AG20443 (cell line): ENCODE data around the gene PNMA1.

Experiments
- DNase-seq: peaks from one replicate; pipeline ENCODE4 v3.0.0; 2012; ENCODE audit warnings: low spot score, mixed read lengths

The PNMA1 gene

DNA sequence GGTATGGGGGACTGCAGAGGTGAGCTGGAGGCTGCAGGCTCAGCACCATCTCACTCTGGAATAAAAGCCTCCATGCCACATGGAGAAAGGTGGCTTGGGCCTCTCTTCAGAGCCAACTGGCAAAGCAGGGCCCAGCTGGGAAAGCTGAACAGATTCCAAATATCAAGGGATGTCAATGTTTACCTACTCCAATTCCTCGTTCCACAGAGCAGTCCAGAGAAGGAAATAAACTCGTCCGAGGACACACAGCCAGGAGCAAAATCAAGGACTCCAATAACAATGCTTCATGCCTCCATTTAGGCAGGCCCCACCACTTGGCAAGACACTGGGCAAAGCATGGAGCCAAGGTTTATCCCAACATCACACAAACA lies 36.3 kb upstream of the PNMA1 start:
- DNase-seq = no peak

DNA sequence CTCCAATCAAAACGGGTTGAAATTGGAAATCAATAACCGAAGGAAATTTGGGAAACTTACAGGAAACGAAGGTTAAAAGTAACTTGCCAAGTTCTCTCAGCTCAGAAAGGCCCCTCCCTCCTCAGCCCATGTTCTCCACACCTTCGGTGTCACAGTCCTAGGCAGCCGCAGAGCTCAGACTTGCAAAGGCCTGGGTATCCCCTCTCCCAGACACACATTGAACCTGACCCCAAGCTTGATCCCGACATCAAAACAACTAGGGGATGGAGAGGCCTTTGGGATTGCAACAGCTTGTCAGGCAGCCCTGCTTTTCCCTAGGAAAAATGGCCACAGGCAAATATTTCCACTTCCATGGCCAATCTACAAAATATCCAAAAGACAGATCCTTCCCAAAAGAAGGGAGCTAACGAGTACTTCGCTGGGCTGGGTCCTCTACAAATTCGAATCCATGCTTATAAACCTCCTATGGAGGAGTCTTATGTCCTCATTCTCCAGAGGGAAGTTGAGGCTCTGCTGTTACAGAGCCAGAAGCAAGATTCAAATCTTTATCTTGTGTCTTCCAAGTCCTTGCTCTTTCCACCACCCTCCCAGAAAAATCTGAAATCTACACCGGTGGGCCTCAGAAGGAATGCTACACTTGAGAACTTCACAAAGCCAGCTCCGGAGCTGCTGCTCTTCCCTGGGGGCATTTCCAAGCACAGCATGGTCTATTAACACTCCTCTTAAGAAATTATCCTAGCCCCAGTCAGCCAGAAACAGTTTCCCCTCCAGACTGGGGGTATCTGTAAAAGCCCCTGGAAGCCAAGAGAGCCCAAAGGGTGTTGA lies 35.7 kb upstream of the PNMA1 start:
- DNase-seq = no peak

DNA sequence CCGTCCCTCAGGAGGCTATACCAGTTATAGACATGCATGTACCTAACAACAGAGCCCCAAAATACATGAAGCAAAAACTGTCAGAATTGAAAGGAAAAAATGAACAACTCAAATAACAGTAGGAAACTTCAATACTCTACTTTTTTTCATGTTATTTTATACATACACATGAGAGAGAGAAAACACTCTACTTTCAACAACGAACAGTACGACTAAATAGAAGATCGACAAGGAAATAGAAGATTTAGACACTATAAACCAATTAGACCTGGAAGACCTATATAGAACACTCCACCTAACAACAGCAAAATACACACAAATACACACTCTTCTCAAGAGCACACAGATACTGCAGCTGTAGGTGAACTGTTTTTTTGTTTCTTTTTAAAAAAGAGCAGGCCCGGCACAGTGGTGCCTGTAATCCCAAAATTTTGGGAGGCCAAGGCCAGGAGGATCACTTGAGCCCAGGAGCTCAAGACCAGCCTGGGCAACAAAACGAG lies 34.7 kb upstream of the PNMA1 start:
- DNase-seq = no peak

DNA sequence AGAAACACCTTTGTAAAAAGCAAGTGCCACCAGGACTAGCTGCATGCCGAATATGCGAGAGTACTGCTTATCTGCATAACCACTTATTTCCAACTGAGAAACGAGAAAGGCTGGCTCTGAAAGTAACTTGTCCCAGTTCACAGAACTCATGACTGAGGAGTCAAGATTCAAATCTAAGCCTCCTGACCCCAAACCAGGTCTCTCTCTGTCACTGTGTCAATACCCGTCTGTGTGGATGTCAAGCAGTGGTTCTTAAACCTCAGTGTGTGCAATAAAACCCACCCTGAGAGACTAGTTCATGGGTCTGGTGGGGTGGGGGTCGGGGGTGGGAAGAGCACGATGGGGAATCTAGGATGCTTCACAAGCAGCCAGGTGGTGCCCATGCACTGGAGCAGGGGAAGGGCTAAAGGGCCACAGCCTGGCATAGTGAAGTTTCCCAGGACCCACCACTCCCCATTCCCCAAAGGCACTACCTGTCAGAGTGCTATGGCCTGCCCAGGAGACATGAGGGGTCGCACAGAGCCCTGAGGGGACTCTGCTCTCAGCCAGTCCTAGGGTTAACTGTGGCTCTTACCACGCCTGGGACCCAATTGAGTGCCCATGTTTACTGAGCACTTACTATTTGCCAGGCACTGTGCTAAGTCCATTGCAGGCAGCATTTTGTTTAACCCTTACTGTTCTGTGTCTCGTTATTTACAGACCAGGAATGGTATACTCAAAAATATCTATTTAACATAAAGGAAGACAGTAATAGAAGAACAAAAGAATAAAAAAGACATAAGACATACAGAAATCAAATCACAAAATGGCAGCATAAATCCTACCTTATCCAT lies 33.4 kb upstream of the PNMA1 start:
- no peak for DNase-seq

DNA sequence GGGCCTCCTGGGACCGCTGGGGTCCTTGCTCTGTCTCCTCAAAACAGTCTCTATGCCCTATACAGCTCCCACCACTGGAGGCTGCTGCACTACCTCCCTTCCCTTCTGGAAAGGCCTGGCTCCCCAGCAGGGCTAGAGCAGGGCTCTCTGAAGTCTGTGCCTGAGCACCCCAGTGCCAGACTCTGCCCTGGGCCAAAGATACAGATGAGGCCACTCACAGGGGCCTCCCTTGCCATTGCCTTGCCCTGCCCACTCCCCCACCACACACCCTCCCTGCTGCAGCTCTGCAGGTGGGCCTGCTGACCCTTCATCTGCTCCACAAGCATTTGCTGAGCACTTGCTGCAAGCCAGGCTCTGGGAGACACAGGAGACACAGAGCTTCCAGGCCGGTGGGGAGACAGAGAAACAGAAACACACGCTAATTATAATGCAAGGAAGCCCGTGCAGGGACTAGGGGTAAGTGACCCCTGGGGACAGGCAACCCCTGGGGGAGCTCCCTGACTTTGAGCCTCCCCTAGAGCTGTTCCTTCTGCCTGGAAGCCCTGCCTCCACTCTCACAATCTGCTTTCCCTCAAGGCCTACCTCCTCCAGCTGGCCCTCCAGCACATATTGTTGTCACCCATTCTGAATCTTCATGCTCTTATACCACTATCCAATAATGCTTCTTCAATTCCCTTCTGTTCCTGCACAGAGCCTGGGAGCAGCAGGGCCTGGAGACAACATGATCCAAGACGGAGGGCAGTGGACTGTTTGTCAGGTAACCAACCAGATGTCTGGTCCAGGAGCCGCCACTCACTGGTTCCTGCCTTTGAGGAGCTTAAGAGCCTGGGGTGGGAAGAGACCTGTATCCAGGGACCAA lies 32.6 kb upstream of the PNMA1 start:
- DNase-seq = no peak

DNA sequence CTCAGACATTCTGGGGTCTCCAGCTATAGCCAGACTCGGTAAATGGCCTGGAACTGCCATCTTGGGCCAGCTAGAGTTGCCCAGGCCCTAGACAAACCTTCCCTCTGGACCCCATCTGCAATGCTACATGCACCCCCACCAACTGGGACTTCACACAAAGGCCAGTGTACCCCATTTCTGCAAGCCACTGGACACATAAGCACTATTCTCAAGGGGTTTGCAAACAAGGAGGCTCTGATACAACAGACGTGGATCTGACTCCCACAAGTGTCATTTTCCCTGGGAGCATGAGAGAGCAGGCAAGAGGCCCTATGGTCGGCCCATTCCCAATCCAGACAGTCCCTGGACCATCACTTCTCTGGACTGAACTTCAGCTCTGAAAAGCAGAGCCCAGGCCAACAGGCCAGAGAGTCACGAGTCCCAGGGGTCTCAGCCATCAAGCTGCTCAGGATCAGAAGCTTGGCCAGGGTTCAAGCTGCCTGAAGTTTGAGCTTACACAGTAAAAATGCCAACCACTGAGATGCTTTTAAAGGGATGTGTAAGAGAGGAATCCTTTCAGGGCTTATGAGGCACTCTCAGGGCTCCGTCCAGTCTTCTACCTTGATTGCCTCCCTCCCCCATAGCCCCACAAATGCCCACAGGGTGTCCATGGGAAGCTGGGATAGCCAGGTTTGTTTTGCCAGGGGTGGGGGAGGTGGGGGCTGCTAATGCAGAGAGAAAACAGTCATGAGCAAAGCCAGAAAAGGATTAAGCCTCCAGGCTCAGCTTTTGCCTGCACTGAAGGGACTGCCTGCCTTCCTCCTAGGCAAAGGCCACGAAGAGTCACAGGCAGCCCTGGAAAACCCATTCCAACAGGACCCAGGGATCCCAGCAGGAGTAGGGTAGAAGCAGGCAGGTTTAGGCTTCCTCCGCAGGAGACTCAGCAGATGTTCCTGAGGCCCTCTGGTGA lies 31.7 kb upstream of the PNMA1 start:
- DNase-seq = no peak

DNA sequence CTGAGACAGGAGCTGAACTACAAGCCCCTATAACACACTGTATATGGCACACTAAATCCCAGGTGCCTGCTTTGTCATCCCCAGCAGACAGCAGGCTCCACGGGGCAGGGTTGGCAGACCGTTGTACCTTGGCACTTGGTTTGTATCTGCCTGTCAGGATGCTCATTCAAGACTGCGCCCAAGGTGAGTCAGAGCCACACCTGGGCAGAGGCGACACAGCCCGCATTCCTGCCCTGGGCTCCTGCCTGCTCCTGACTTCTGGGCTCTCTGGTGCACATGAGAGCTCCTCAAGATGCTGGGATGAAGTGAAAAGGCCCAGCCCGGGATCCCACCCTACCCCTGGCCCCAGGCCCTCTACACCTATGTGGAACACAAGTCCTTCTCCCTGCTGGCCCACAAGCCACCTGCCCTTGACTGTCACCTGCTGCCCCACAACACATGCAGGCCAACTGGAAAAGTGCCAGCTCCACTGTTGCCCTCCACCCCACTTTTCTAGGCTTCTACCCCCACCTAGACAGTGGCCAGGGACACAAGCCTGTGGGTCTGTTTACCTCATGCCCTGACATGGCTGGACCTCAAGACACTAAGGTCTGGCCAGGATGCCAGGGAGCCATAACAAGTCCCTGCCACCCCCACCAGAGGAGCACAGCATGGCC lies 30.8 kb upstream of the PNMA1 start:
- DNase-seq = no peak

DNA sequence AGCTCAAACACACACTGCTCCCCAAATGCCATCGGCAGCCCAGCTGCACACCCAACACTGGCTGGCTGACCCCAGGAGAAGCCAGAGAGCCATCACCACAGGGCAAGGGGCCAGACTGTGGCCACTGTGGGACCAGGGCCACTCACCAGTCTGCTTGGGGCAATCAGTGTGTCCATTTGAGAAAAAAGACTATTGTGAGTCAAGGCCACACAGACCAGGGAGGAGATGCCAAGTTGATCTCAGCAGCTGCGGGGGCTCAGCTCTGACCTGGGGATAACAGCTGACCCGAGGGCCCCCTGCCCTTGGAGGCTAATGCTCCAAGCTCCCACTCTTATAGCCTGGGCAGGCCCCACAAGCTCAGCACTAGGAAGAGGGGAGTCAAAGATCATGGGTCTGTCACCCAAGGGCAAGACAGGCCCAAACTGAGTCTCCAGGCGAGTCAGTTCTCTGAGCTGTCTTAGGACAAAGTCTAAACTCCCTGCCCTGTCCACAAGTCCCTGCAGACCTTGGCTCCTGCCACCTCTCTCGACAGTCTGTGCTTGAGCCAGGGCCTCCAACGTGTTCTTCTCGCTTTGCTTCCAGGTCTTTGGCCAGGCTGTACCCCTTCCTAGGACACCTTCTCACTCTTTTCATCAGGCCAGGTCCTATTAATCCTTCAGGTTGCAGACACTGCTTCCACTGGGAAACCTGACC lies 30.1 kb upstream of the PNMA1 start:
- DNase-seq = no peak

DNA sequence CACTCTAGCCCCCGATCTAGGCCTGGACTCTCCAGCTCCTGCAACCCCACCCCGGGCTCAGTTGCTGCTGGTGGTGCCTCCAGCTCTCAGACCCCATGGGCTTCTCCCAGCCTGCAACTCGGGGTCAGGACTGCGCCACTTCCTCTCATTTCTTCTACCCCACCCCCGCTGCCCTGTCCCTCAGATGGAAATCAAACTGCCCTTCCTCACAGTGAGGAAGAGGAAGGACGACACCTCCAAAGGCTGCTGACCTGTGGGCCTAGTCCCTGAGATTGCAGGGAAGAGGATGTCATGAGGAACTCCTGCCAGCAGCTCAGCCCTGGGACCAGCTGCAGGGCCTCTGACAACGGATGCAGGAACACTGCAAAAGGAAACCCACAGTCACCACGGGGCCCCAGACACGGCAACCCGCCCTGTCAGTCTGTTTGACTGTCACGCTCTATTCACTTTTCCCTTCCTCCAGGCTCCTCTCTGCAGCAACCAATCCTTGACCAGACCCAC lies 29.3 kb upstream of the PNMA1 start:
- no peak for DNase-seq

DNA sequence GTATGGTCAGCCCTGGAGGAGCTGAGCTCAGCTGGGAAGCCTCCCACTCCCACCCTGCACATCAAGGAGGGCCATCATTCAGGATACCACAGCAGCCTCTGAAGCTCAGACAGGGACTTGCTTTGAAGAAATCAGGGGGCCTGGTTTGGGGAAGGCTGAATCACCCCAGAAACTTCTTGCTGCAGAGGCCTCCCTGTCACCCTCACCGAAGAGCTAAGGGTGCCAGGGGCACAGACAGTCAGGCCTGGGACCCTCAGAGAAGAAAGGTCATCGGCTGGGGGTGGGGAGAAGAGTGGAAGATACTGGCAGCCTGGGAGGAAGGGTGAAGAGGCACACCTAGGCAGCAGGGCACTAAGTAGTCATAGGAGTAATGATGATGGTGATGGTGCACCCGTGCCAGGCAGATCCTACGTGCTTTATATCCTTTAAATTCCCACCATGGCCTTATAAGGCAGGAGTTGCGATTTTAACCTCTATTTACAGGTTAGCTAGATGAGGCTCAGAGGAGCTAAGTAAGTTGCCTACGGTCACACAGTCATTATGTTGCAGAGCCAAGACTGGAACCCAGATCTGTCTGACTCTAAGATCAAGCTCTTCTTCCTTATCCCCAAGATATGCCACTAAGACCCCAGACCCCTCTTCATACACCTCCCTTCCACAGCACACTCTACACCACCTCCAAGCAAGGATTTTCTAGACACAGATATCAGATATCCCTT lies 28.5 kb upstream of the PNMA1 start:
- DNase-seq = no peak

DNA sequence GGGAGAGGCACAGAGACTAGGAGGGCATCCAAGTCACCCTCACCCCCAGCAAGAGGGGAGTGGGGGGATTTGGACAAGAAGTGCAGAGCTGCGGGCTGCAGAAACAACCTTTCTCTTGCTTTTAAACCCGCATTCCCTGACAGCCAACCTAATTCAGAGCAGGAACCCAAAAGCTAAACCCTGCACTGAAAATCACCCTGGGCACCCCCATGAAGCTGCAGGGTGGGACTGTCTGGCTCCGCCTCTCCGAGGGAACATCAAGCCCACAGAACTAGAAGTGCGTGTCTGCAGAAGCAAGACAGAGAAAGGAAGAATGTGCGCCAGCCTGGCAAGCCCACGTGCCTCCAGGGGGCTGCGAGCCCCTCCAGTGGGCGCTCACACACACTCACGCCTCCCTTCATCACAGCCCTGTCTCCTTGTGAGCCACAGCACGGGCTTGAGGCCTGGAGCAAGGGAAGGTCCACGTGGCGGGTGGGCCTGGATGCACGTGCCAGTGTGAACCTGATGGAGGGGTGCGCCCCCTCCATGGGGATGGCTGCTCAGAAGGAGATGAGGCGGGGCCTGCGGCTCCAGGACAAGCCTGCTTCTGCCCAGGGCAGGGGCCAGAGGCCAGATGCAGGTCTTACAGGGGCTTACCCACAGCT lies 27.8 kb upstream of the PNMA1 start:
- no peak for DNase-seq

DNA sequence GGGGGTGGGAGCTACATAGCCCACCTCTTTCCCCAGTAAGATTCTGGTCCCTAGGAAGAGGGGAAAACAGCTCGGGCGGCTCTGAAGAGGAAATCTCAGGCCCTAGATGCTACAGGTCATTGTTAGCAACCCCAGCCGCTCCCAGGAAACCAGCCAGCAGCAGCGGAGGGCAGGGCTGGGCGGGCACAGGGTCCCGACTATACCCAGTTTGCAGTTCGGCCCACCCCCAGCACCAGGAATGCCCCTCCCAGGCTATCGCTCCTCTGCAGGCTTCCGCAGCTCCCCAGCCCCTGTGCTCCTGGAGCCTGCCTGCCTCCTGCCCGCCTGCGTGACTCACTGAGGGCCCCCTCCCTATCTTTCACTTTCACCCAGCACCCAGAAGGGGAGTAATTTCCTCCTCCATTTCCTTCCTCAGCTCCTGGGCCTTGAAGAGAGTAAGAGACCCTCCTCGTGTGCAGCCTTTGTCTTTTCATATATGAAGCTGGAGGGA lies 27.2 kb upstream of the PNMA1 start:
- peak; percentile 55 for DNase-seq

DNA sequence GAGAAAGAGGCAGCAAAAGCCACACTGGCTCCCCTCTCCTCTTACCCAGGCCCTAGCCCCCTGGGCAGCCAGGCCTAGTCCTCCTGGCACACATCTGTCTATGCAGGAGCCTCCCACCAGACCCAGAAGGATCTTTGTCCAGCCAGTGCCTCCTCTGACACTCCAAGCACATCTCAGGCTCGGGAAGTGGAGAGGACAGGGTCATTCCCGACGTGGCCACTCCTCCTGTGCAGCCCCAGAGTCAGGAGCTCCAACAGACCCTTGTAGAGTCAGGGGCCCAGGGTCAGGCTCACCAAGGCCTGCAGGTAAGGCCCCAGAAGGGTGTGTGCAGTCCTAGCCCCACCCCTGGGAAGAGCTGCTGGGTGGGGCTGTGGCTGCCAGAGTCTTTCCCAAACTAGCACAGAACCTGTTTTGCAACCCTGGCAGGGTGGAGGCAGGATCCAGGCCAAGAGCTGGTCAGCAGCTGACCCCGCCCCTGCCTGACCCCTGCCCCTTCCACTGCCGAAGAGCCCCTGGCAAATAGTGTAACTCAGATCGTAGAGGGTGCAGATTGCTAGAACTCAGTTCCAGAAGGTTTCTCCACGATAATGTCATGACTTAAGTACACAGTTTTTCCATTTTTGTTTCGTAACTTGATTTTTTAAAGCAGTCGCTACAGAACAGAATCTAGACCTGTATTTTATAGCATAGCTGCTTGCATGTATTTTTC lies 26.6 kb upstream of the PNMA1 start:
- peak; percentile 85 for DNase-seq

DNA sequence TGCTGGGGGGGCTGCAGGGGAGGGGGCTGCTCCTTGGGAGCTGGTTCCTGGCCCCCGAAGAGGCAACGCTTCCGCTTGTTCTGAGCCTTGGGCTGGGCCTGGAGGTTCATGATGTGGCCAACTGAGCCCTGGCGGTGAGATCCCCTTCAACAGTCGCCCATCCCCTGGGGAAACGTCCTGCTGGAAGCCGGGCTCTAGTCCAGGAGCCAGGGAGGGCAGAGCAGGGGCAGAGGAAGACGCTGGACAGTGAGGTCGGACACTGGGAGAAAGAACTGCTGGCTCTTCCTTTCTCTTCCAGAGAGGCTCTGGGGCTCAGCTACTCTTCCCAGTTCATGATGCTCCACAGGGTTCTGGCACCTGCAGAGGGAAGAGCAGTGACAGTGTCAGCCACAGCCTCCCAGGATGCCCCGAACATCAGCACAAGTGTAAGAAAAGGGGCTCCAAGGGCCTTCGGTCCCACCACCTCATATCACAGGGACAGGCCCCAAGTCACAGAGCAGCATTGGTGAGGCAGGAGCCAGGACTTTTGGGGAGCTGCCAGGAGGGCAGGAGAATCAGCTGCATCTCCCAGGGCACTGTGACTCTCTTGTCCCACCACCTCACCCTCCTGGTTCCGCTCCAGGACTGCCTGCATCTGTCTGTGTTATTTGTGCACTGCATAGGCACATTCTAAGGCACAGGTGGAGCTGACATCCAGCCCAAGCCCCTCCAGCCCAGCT lies 25.9 kb upstream of the PNMA1 start:
- DNase-seq = no peak

DNA sequence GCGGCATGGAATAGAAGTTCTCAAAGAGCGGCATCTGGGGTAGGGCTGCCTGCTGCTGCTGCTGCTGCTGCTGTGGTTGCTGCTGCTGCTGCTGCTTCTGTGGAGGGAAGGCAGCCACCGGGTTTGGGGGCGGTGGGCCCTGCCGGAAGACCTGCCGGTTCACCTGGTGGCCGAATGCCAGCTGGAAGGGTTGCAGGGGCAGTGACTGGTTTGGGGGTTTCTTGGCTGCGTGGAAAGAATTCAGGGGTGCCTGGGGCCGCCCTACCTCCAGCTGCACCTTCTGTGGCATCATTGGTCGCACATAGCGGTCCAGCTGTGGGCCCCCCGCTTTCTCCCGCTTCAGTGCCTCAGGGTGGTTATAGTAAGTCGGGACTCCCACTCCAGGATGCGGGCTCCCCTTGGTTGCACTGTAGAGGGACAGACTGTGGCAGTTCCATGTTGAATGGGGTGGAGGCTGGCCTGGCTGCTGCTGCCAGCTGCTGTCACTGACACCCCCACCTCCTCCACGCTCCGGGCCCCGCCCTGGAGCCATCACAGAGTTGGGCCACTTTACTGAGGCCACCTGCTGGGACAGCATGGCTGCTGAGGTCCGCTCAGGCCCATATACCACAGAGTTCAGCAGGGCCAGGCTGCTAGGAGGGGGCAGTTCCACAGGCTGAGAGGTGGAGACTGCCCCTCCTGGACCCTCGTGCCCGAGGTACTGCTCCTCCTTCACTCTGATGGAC lies 25.2 kb upstream of the PNMA1 start:
- no peak for DNase-seq

DNA sequence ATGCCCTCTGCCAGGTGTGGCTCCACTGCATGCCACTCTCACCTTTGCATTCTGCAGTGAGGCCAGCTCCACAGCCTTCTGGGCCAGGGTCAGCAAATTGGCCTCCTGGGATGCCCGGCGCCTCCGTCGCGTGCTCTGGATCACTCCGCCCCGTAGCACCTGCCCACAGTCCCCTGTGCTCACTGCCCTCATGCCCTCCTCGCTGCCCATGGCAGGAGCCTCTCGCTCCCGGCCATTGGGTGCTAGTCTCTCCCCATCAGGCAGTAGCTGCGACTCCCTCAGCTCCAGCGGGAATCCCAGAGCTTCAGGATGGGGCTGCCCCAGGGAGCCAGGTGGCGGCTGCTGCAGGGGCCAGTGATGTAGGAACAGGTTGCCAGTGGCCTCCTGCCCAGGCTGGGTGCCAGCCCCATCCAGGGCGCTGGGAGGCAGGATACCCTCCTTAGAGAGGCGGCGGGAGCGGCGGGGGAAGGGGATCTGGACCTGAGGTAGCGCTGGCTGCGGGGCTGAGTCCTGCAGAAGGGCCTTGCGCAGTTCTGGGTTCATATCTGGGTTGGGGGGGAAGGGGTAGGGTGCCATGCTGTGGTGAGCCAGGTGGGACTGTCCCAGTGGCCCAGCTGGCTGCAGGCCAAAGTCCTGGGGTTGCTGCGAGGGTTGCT lies 24.5 kb upstream of the PNMA1 start:
- no peak for DNase-seq
